RWPE1 (cell line): Measurements from ENCODE around the gene KCNF1.

ENCODE experiments used
- CTCF ChIA-PET: fragments of 350-600 bp; sonication (Branson Sonifier 250); formaldehyde crosslinking; extraction: SDS; loops from one replicate; lab custom pipeline; 2021; lab: Yijun Ruan, JAX
- POLR2A ChIA-PET: fragments of 400-600 bp; formaldehyde crosslinking; extraction: SDS; loops from one replicate; lab custom pipeline; 2020; ENCODE audit warnings: antibody characterized with exemption; ENCODE audit not compliant: low non-redundant PET; lab: Yijun Ruan, JAX
- DNase-seq: peaks from one replicate; pipeline ENCODE4 v3.0.0; 2012; ENCODE audit warnings: low spot score
- H3K27ac ChIP-seq: fragments of 450-650 bp; 2 replicates; pipeline ENCODE4 v1.5.1; 2017
- CTCF ChIP-seq: fragments of 450-650 bp; conservative IDR thresholded peaks from 2 replicates; pipeline ENCODE4 v1.5.1; 2017; ENCODE audit warnings: low read depth, mild to moderate bottlenecking

The KCNF1 gene

GRCh38 chr2:10948606-10949230, 37.0 kb downstream of the KCNF1 start:
- CTCF ChIA-PET: no interaction called here
- POLR2A ChIA-PET: no interaction called here
- DNase-seq: no peak

GRCh38 chr2:10949835-10950234, 38.1 kb downstream of the KCNF1 start:
- ChIA-PET CTCF (no interaction called here), POLR2A (no interaction called here)

More at GRCh38 chr2:10948606-10949230, 37.0 kb downstream of the KCNF1 start:
- no peak overlapping the region for H3K27ac ChIP-seq
- no peak for TF ChIP-seq CTCF

GRCh38 chr2:10951558-10952414, 40.1 kb downstream of the KCNF1 start:
- TF ChIP-seq CTCF: no peak
- CTCF ChIA-PET: no interaction called here
- POLR2A ChIA-PET: interaction anchor here (0.6 kb wide), 1 partner anchor 54 kb away, joined by 5 read pairs; no protein-coding TSS in a partner anchor
- DNase-seq: no peak
- no peak overlapping the region for H3K27ac ChIP-seq

More at GRCh38 chr2:10949835-10950234, 38.1 kb downstream of the KCNF1 start:
- no peak for TF ChIP-seq CTCF
- H3K27ac ChIP-seq: no peak overlapping the region
- no peak for DNase-seq

- CTCF ChIA-PET: interaction anchor here (0.6 kb wide), 1 partner anchor 170 kb away, joined by 3 read pairs; no protein-coding TSS in a partner anchor
- DNase-seq: no peak
- no peak for TF ChIP-seq CTCF
Observed at GRCh38 chr2:10954416-10954815, 42.7 kb downstream of the KCNF1 start.

GRCh38 chr2:10954856-10955818, 43.4 kb downstream of the KCNF1 start:
- CTCF ChIA-PET: interaction anchor here (0.6 kb wide), 1 partner anchor 170 kb away, joined by 3 read pairs; no protein-coding TSS in a partner anchor
- no peak overlapping the region for H3K27ac ChIP-seq
- no peak for TF ChIP-seq CTCF
- DNase-seq: peak; percentile 34
- POLR2A ChIA-PET: no interaction called here

More at GRCh38 chr2:10954416-10954815, 42.7 kb downstream of the KCNF1 start:
- no peak overlapping the region for H3K27ac ChIP-seq
- POLR2A ChIA-PET: no interaction called here
